Activated T-cell treated with anti-CD3 and anti-CD28 coated beads for 48 hours (primary cell): ENCODE data around the gene DCDC2B.

Source experiments
- DNase-seq: peaks from one replicate; pipeline ENCODE4 v3.0.0-alpha.2; 2020; ENCODE audit warnings: low read depth

DCDC2B gene

GRCh38 chr1:32263744-32264143, 54.9 kb downstream of the DCDC2B start:
- DNase-seq: no peak
